ENCODE measurements around the gene STARD13.

STARD13 gene

GRCh38 chr13:33274264-33274663 is 11.3 kb downstream of the STARD13 start:
- no peak for DNase-seq

GRCh38 chr13:33272531-33273124 is 12.9 kb downstream of the STARD13 start:
- DNase-seq, result no peak

- DNase-seq, result no peak
These were observed 13.8 kb downstream of the STARD13 start for GRCh38 chr13:33271759-33272158.

GRCh38 chr13:33270895-33271538 is 14.5 kb downstream of the STARD13 start:
- DNase-seq, result no peak

- no peak for DNase-seq
These were observed 19.9 kb downstream of the STARD13 start for GRCh38 chr13:33265607-33266006.

- DNase-seq, result no peak
These were observed 20.4 kb downstream of the STARD13 start for GRCh38 chr13:33265133-33265532.

- no peak for DNase-seq
These were observed 21.0 kb downstream of the STARD13 start for GRCh38 chr13:33264620-33264978.

- no peak for DNase-seq
These were observed 21.5 kb downstream of the STARD13 start for GRCh38 chr13:33263976-33264619.

GRCh38 chr13:33263484-33263883 is 22.1 kb downstream of the STARD13 start:
- no peak for DNase-seq

GRCh38 chr13:33262997-33263396 is 22.6 kb downstream of the STARD13 start:
- DNase-seq, result no peak

- no peak for DNase-seq
These were observed 23.0 kb downstream of the STARD13 start for GRCh38 chr13:33262594-33262993.

GRCh38 chr13:33262062-33262487 is 23.5 kb downstream of the STARD13 start:
- DNase-seq, result no peak

- no peak for DNase-seq
These were observed 24.0 kb downstream of the STARD13 start for GRCh38 chr13:33261387-33262061.

- DNase-seq, result no peak
These were observed 25.1 kb downstream of the STARD13 start for GRCh38 chr13:33260168-33261098.

- no peak for DNase-seq
These were observed 26.3 kb downstream of the STARD13 start for GRCh38 chr13:33259296-33259695.

- no peak for DNase-seq
These were observed 26.8 kb downstream of the STARD13 start for GRCh38 chr13:33258808-33259193.

- no peak for DNase-seq
These were observed 27.4 kb downstream of the STARD13 start for GRCh38 chr13:33257841-33258807.

GRCh38 chr13:33256148-33256840 is 29.3 kb downstream of the STARD13 start:
- DNase-seq, result no peak

- no peak for DNase-seq
These were observed 33.4 kb downstream of the STARD13 start for GRCh38 chr13:33252135-33252534.

GRCh38 chr13:33251131-33251661 is 34.4 kb downstream of the STARD13 start:
- DNase-seq, result no peak

- no peak for DNase-seq
These were observed 34.9 kb downstream of the STARD13 start for GRCh38 chr13:33250609-33251008.
